GM12874 (cell line): Measurements from ENCODE around the gene TRIOBP.

ENCODE experiments used
- CTCF ChIP-seq: IDR thresholded peaks from 2 replicates; pipeline ENCODE4 v1.5.1; 2011; ENCODE audit warnings: low read depth, mild to moderate bottlenecking, control low read depth, low read length, moderate library complexity; ENCODE audit not compliant: insufficient read depth

TRIOBP gene

GRCh38 chr22:37763012-37763411, 66.2 kb downstream of the TRIOBP start:
- TF ChIP-seq CTCF = no peak

DNA sequence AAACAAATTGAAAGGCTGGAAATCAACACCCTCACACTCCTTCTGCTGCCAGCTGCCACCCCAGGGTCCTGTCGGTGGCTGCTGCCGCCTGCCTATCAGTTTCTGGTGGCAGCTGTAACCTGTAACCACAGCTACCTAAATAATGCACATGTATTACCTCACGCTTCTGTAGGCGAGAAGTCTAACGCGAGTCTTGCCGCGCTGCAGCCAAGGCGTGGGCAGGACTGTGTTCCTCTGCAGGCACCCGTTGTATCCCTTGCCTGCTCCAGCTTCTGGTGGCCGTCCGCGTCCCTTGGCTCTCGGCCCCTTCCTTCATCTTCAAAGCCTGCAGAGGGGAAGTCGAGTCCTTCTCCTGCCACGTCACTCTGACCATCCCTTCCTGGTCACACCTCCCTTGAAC, 66.8 kb downstream of the TRIOBP start:
- TF ChIP-seq CTCF = no peak

DNA sequence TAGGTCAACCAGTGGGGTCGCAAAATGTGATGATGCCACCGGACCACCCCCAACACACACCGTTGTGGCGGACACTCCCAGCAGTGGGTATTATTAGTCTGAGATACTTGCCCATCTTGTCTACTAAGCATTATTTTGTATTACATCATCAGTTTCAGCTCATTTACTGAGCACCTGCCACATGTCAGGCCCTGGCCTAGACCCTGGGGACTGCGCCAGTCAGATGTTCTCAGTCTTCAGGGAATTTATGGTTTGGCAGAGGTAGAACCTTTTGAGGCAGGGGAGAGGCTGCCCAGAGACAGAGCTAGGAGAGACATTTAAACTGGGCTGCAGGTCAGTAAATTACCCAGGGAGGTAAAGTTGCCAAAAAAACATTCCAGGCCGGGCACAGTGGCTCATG, 67.8 kb downstream of the TRIOBP start:
- TF ChIP-seq CTCF = no peak

DNA sequence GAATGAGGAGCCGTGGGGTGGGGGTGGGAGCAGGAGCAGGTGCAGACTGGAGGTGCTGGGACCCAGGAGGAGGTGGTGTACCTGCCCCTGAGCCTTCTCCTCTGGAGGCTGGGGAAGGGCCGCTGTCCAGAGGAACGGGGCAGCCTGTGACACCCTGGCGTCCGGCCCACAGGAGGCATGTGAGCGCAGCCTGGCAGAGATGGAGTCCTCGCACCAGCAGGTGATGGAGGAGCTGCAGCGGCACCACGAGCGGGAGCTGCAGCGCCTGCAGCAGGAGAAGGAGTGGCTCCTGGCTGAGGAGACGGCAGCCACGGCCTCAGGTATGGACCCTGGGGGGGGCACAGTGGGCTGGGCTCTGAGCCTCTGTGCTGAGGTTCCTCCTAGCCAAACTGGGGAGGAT, 68.7 kb downstream of the TRIOBP start:
- TF ChIP-seq CTCF = no peak

DNA sequence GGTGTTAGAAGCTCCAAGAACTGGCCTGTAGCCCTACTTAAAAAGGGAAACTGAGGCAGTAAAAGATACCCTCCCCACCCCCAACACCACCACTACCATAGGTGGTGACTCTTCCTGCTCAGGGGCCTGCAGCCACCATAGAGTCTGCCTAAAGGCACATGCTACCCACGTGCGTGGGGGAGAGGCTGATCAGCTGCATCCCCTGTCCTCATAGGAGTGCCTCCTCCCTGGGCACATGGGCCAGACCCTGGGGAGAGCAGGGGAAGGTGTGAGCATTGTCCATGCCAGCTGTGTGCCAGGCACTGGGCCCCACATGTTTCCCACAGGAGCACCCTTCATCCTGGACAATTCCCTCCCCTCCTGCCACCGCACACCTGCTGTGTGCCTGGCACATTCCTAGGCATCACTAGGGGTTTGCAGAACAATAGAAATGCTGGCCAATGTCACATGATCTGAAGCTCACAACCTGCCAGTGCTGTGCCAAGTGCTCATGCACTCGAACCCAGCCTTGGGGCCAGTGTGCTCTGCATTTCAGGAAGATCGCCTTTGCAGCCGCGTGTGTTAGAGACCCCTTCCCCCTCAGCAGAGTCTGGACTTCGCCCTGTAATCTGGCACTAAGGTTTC, 69.2 kb downstream of the TRIOBP start:
- no peak for TF ChIP-seq CTCF

GRCh38 chr22:37768273-37768672, 71.4 kb downstream of the TRIOBP start:
- TF ChIP-seq CTCF = peak; percentile 49; the same call in 1 of the 2 replicates

- TF ChIP-seq CTCF = no peak
These were observed 72.2 kb downstream of the TRIOBP start for GRCh38 chr22:37769056-37769455.
